ENCODE results near the gene FAM20C.

Gene FAM20C

GRCh38 chr7:247636-248035 is 55.3 kb downstream of the FAM20C start:
- no peak for DNase-seq

GRCh38 chr7:248732-249435 is 56.5 kb downstream of the FAM20C start:
- DNase-seq, result no peak

GRCh38 chr7:249989-250388 is 57.6 kb downstream of the FAM20C start:
- DNase-seq, result no peak

- no peak for DNase-seq
Measured at GRCh38 chr7:250523-250922, 58.2 kb downstream of the FAM20C start.

GRCh38 chr7:251005-251404 is 58.6 kb downstream of the FAM20C start:
- DNase-seq, result no peak

GRCh38 chr7:251446-252175 is 59.2 kb downstream of the FAM20C start:
- DNase-seq, result no peak

- no peak for DNase-seq
Measured at GRCh38 chr7:252216-252965, 60.0 kb downstream of the FAM20C start.

GRCh38 chr7:252981-253380 is 60.6 kb downstream of the FAM20C start:
- DNase-seq, result no peak

GRCh38 chr7:253581-254336 is 61.4 kb downstream of the FAM20C start:
- DNase-seq, result no peak

GRCh38 chr7:254337-255037 is 62.1 kb downstream of the FAM20C start:
- DNase-seq, result no peak

- no peak for DNase-seq
Measured at GRCh38 chr7:255038-255435, 62.7 kb downstream of the FAM20C start.

- DNase-seq, result no peak
Measured at GRCh38 chr7:255721-256361, 63.5 kb downstream of the FAM20C start.

GRCh38 chr7:256461-256940 is 64.1 kb downstream of the FAM20C start:
- DNase-seq, result no peak

- DNase-seq, result no peak
Measured at GRCh38 chr7:256981-257646, 64.7 kb downstream of the FAM20C start.

- DNase-seq, result no peak
Measured at GRCh38 chr7:257647-257992, 65.2 kb downstream of the FAM20C start.

GRCh38 chr7:258476-259190 is 66.3 kb downstream of the FAM20C start:
- no peak for DNase-seq

- DNase-seq, result no peak
Measured at GRCh38 chr7:259191-259505, 66.8 kb downstream of the FAM20C start.

- no peak for DNase-seq
Measured at GRCh38 chr7:259751-260405, 67.5 kb downstream of the FAM20C start.

GRCh38 chr7:260441-261281 is 68.3 kb downstream of the FAM20C start:
- DNase-seq, result no peak

All from fibroblast of skin of abdomen (primary cell).